Measurements from ENCODE around the gene ABCA4. TPM values are rescaled to one million over a fixed set of nuclear protein-coding genes. Genes with fewer than 3 reads are reported as not detected.

Gene ABCA4
- total and polyA plus RNA-seq, 2 of the 8 experiments (the other 6 are each of a cell fraction or from before 2014, with no cell fraction given), result 0.06 TPM; not detected in 1

- no peak overlapping the region for H3K18ac ChIP-seq (ENCODE audit: extremely low read depth, low read length)
- peaks cover 1% of the 10 kb centered on the region; the same call in 1 of the 2 replicates for H3K23me2 ChIP-seq (ENCODE audit: low read depth, low read length)
- no peak overlapping the region for H2AK5ac ChIP-seq (ENCODE audit: low read depth, low read length)
- H3K4me1 ChIP-seq (replicated peaks in 1 of 4; ENCODE audit: control insufficient read depth in 3 of 4, insufficient read depth in 4 of 4, low read length in 3 of 4), result no peaks in the 10 kb centered on the region
- no peak overlapping the region for H2BK12ac ChIP-seq (ENCODE audit: low read depth, low read length)
- H3K4me2 ChIP-seq (ENCODE audit: insufficient read depth in 1 of 2, low read depth in 2 of 2, low read length in 2 of 2), result no peak overlapping the region
- no peaks in the 10 kb centered on the region for H3K27me3 ChIP-seq (replicated peaks in 1 of 4; ENCODE audit: control insufficient read depth in 3 of 4, extremely low read depth in 1 of 4, insufficient read depth in 3 of 4, low read length in 3 of 4)
- CTCF ChIA-PET (ENCODE audit: partially characterized antibody), result interaction anchor here (0.6 to 1.4 kb wide), 5 partner anchors 22 to 1090 kb away, joined by 3 to 7 read pairs (median 3); no protein-coding TSS in a partner anchor
- no peak overlapping the region for H3K4ac ChIP-seq (replicated peaks; ENCODE audit: insufficient read length, low read depth, low read length)
- no peak overlapping the region for H2AFZ ChIP-seq (ENCODE audit: low read length)
- H3K14ac ChIP-seq (ENCODE audit: insufficient read length), result no peak overlapping the region
- H3K27ac ChIP-seq (ENCODE audit: low read depth, low read length), result no peak overlapping the region
- H4K20me1 ChIP-seq (replicated peaks in 1 of 2; ENCODE audit: control insufficient read depth in 1 of 2, insufficient read depth in 2 of 2, low read length in 2 of 2), result no peaks in the 10 kb centered on the region
- H4K5ac ChIP-seq (ENCODE audit: insufficient read length, low read depth, low read length), result no peak overlapping the region
- no peaks in the 10 kb centered on the region for H3K79me2 ChIP-seq (ENCODE audit: control insufficient read depth in 1 of 2, insufficient read depth in 2 of 2, low read length in 2 of 2)
- H4K8ac ChIP-seq (ENCODE audit: extremely low read depth, insufficient read depth, low read length), result no peak overlapping the region
- no peak overlapping the region for H3K4me3 ChIP-seq (ENCODE audit: extremely low read depth in 1 of 4, insufficient read depth in 2 of 4, low read depth in 3 of 4, low read length in 4 of 4)
- FAIRE-seq, result no peak
- no peak overlapping the region for H2BK120ac ChIP-seq (replicated peaks; ENCODE audit: low read depth, low read length)
- no peaks in the 10 kb centered on the region for H3K36me3 ChIP-seq (ENCODE audit: control insufficient read depth in 2 of 4, insufficient read depth in 4 of 4, low read length in 3 of 4)
- H3K23ac ChIP-seq (ENCODE audit: insufficient read length), result no peak overlapping the region
- DNase-seq (ENCODE audit: low read depth in 1 of 2, low spot score in 2 of 2), result no peak
- no peak overlapping the region for H2BK15ac ChIP-seq (ENCODE audit: low read length)
- H3K9ac ChIP-seq (replicated peaks in 1 of 4; ENCODE audit: extremely low read depth in 1 of 4, low read depth in 3 of 4, low read length in 3 of 4), result no peak overlapping the region
- H2BK20ac ChIP-seq (ENCODE audit: low read length), result no peak overlapping the region
- POLR2A ChIA-PET (ENCODE audit: partially characterized antibody), result no interaction called here
- peaks cover 0 to 6% of the 10 kb centered on the region in 2 experiments; a peak in 2 of 4 replicates for H3K9me3 ChIP-seq (ENCODE audit: insufficient read depth in 2 of 2, low read depth in 1 of 2, low read length in 1 of 2)
- no peak overlapping the region for H4K91ac ChIP-seq (replicated peaks; ENCODE audit: insufficient read length, low read length)
- H2BK5ac ChIP-seq (ENCODE audit: low read depth, low read length), result no peak overlapping the region
- 90% methylated on average over 1 of the region's 1 CpG; no CpG with 5 or more reads in 1 of the 2 experiments for WGBS, 2 experiments (ENCODE audit: extremely low coverage in 1 of 2, insufficient coverage in 1 of 2, insufficient read length in 1 of 2, insufficient replicate concordance in 2 of 2, low coverage in 1 of 2, low lambda C conversion rate in 2 of 2, missing lambda C conversion rate in 1 of 2)
- H3K56ac ChIP-seq (replicated peaks; ENCODE audit: insufficient read length, low read depth, low read length), result no peak overlapping the region
- no peaks in the 10 kb centered on the region for H3K79me1 ChIP-seq (ENCODE audit: low read depth, low read length)
- no peak for TF ChIP-seq HDAC2 (IDR thresholded peaks at IDR 0.05; ENCODE audit: borderline replicate concordance in 1 of 2, low read depth in 2 of 2, low read length in 2 of 2)
- TF ChIP-seq RFX5 (IDR thresholded peaks at IDR 0.05; ENCODE audit: borderline replicate concordance, low read depth, low read length), result no peak
- no peak for TF ChIP-seq TEAD4 (IDR thresholded peaks at IDR 0.05; ENCODE audit: low read depth, low read length)
- TF ChIP-seq FOSL1 (IDR thresholded peaks at IDR 0.05; ENCODE audit: insufficient read depth, low read depth, low read length), result no peak
- TF ChIP-seq TAF1 (IDR thresholded peaks at IDR 0.05; ENCODE audit: low read depth, low read length), result no peak
- TF ChIP-seq SUZ12 (IDR thresholded peaks at IDR 0.05; ENCODE audit: low read length), result no peak
- TF ChIP-seq SP4 (IDR thresholded peaks at IDR 0.05; ENCODE audit: low read length), result no peak
- TF ChIP-seq RNF2 (IDR thresholded peaks at IDR 0.05; ENCODE audit: borderline replicate concordance, low read depth, low read length, missing control alignments, poor library complexity, severe bottlenecking), result no peak
- TF ChIP-seq SP2 (IDR thresholded peaks at IDR 0.05; ENCODE audit: low read length), result no peak
- TF ChIP-seq MAFK (IDR thresholded peaks at IDR 0.05; ENCODE audit: low read depth, low read length), result no peak
- TF ChIP-seq CBX8 (IDR thresholded peaks at IDR 0.05; ENCODE audit: borderline replicate concordance, low read depth, low read length), result no peak
- no peak for TF ChIP-seq CTCF (IDR thresholded peaks at IDR 0.05; ENCODE audit: control extremely low read depth in 1 of 3, insufficient read depth in 1 of 3, low read depth in 1 of 3, low read length in 3 of 3)
Measured at GRCh38 chr1:93958726-93959100, 162.2 kb downstream of the ABCA4 start.
